Stimulated activated CD4-positive, alpha-beta T cell treated with anti-CD3 and anti-CD28 coated beads, Interleukin-4, amount 100 ng/mL, for 48 hours (primary cell): Measurements from ENCODE around the gene TGFBR3.

Experiments used
- DNase-seq, 2 donors: peaks; one replicate each; pipeline ENCODE4 v3.0.0-alpha.2; 2020; ENCODE audit warnings: low read depth in 2 of 2

Gene TGFBR3

DNA sequence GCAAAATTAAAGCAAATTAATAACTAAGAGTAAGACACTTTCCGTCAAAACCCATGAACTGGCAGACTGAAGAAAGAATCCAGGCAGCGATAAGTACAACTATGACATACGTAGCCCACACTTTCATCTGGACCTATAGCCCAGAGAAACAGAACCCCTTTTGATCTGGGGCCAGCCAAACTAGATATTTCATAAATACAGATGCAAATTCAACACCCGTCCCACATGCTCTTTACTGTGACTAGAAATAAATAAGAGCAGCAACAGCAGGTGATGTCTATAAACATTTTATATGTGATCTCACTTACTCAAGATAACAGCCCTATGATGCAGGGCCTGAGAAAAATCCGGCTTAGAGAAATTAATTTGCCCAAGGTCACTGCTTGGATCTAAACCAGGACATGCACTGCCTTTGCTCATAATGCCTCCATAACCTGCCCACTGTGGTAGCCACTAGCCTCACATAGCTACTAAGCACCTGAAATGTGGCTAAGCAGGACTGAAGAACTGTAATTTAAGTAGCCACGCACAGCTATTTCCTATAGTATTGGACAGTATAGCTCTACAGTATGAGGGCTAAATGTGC, 130.2 kb downstream of the TGFBR3 start:
- DNase-seq, result no peak

DNA sequence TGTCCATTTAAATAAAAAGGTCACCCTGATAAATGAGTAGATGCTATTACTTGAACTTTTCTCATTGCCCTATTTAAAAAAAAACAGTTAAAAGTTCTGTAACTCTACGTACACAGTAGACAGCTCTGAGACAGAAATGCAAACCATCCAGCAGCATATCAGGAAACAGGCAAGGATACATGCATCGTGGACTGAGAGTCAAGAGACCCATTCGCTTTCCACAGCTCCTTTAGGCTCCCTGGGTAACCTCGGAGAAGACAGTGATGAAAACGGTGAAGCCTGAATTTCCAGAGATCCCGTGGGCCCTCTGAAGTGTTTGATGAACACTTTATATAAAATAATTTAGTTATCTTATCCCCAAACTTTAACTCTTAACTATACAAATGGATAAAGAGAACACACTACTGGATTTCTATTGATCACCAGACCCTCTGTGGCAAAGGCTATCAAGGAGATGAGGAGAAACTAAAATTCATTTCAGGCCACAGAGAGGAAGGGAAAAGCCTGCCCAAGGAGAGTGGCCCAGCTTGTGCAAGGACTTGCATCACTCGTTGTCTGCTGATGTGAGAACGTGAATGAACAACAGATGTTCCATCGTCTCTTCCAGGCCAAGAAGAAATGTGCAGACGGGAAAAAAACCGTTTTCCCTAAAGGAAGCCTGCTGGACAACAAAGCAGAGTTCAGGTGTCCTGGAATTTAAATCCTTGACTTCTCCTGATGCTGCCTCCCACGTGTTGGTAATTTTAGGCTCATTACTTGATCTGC, 131.0 kb downstream of the TGFBR3 start:
- DNase-seq, result no peak

DNA sequence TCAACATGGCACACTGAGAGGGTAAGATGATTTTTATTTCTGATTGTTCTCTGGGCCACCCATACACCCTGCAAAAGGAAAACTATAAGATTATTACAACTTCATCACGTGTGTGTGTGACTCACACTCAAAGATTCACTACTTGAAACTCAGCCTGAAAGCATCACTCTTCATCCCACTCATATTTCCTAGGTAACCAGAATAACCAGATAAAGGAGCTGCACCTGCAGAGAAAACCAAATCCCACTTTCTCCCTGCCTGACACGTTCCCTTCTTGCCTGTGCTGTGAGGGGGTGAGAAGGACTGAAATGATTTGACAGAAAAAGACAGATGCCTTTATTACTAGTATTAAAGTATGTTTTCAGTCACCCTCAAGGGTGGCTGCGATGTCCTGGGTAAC, 131.6 kb downstream of the TGFBR3 start:
- DNase-seq, result peak in 1 of 2 donors; percentile 51

DNA sequence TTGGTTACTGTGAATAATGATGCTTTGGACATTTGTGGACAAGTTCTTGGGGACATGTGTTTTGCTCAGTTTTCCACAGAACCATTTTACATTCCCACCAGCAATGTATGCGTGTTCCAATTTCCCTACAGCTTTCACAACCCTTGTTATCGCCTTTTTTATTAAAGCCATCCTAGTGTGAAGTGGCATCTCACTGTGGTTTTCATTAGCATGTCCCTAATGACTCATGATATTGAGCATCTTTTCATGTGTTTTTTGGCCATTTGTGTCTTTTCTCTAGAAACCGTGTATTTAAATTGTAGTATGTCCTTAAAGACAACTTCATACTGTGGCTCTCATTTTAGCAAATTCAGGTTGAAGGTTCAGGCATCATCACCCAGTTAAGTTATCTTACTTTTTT, 132.1 kb downstream of the TGFBR3 start:
- no peak for DNase-seq

DNA sequence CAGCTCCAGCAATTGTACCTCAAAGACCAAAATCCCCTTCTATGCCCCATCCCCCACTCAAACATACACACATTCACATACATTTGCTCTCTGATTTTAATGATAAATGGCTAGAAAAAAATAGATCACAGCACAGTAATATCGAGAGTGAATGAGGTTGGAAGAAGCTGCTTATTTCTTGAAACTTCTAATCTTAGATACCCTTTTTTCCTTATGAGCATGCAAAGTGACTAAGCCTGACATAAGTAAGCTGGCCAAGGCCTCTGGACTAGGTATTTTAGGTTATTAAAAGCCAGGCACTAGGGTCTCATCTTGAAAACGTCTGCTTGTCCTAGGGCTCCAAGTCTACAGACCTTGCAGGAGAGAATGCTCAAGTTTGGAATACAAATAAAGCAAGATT, 133.6 kb downstream of the TGFBR3 start:
- no peak for DNase-seq

DNA sequence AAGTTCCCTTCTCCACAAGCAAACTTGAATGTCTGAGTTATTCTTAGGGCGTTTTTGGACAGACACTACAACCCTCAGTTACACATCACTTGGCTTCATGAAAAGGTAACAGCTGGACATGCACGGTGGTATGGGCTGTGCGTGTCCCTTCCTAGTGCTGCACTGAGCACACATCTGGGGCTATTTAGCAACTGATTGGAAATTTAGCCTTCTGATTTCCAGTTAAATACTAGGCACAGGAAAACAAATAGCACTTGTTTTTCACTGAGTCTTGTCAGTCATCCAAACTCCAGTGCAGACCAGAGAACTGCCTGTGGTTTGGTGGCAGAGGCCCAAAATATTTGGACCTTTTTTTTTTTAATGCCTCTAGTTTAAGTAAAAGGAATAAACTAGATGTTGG, 134.7 kb downstream of the TGFBR3 start:
- DNase-seq, result no peak

DNA sequence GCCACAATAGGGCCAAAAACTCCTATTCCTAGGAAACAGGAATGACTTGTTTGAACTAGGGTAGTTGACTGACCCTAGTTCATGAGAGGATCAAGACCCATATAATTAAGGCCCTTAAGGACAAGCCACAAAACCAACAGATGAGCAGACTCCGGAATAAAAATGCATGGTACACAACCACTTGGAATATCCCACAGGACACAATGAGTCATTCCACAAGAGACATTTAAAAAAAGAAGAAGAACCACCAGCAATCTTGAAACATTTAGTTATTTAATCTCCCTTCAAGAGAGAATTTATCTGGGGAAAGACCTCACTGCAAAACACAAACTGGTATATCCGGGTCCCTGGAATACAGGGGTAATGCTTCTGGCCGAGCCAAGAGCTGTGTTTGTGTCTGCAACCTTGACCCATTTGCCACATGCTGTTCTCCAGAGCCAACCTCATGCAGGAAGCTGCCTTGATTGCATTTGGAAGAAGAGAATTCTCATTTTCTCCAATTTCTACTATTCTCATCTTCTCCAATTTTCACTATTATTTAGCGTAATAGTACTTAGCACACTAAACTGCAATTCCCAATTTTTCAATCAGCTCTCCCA, 135.5 kb downstream of the TGFBR3 start:
- DNase-seq, result no peak

DNA sequence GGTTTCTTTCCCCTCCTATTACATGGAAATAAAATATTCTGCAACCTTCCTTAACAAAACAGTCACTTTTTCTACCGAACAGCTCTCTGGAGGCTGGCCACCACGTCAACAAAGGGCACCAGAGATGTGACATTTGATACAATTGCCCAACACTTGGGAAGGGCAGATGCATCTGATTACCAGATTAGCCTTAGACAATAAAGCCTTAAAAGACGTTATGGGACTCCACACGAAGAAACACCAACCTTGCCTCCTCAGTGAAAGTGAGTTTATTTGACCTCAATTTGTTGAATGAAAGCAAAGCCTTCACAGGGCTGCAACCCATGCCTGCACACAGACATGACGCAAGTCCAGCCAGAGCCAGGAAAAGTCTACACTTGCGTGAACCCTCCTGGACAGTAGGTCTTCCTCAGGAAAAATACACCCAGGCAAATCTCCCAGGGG, 136.1 kb downstream of the TGFBR3 start:
- no peak for DNase-seq

DNA sequence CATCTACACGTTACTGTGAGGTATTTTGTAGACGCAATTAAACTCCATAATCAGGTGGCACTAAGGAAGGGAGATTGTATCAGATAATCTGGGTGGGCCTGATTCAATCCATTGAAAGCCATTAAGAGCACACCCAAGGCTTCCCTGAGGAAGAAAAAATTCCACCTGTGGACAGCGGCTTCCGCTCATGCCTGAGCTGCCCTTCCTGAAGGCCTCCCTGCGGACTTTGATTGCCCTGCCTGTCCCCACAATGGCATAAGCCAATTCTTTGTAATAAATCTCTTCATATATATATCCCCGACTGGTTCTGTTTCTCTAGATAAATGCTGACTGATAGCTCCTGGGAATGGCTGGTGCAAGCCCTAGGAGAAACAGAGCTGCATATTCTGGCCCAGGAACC, 138.3 kb downstream of the TGFBR3 start:
- no peak for DNase-seq

DNA sequence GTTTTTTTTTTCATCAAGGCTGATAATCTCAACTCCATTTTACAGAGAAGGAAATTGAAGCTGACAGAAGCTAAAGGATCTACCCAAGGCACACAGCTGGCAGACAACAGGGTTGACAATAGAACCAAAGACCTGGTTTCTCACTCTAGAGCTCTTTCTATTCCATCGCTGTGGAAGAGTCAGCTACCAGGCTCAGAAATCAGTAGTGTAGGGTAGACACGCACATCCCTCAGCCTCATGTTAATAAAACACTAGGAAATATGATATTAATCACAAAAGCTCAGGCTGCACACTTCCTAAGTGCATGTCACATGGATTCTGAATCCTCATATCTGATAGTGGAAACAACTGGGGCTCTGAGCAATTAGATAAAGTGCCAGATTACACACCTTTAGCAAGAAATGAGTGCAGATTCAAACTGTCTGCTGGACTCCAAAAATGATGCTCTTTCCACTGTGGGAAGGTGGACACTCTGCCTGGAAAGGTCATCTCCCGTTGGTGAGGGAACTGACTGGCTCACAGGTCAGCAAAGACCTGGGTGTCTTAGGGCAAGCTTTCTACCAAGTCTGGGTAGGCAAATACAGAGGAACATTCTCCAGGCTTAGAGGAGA, 139.1 kb downstream of the TGFBR3 start:
- no peak for DNase-seq

DNA sequence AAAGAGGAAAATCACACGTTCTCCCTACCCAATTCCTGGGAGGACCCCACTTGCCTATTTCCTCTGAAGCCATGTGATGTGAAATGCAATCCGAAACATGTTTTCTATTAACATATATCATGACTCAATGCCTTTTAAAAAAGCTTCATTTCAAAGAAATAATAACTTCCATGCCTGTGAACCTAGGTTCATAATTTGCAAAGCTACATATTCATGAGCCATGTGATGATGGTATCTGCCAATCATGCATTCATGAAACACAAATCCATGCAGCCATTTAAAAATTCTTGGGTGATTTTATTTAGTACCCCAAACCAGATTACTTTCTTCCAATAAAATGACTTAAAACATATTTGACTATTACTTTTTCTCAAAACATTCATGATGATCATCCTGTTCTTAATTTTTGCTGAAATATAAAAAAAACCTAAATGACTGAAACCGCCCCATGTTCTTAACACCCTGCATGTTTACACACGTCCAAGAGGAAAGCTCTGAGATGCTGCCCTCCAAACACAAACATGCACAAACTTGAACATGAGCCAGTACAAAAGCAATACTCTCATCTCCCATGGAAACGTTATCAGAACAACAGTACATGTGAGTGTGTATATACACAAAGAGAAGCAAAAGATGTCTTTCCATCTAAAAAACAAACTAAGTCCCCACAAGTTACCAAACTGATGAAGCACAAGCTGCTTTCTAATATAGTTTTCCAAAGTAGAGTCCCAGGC, 140.1 kb downstream of the TGFBR3 start:
- no peak for DNase-seq

DNA sequence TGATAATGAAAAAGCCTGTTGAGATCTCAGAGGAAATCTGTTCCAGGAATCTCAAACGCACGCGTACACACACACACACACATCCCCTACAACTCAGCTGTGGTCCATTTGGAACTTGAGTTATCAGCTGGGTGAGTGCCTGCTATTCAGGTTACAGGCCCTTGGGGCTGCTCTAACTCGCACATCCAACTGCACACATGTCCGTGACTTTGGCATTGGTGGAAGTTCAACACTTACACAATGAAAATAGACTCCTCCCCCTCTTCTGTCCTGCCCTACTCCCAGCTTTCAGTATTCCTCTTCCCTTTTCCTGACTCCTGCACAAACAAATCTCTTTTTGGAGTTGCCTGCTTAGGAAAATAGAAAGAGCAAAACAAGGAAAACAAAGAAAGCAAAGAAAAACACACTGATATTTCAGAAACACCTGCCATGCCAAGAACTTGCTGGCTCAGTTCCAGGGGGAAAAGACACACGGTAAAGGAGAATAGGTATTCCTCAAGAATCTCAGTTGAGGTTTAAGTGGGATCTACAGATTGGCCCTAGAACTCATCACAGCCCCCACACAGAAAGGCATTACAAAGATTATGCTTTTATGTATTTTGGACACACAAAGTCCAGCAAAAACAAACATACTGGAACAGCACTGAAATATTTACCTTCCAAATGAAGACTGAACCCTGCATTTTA, 140.9 kb downstream of the TGFBR3 start:
- no peak for DNase-seq

DNA sequence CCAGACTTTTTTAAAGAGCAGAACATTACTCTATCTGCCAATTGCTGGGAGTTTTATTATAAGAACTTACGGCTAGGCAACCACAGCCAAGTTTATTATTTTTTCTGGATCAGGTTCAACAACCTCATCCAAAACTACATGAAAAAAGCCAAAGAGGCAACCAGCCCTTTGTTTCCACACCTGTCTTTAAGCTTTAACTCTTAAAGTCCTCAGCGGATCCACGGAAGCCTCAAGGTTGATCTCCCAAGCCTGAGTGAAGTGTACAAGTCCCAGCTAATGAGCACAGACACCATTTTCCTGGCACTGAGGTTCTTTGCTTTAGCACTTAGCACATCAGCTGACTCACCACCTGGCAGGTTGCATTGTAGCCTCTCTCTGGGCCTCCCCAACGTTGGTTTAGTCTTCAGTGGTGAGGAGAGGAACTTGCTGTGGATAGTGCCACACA, 143.1 kb downstream of the TGFBR3 start:
- DNase-seq, result no peak

DNA sequence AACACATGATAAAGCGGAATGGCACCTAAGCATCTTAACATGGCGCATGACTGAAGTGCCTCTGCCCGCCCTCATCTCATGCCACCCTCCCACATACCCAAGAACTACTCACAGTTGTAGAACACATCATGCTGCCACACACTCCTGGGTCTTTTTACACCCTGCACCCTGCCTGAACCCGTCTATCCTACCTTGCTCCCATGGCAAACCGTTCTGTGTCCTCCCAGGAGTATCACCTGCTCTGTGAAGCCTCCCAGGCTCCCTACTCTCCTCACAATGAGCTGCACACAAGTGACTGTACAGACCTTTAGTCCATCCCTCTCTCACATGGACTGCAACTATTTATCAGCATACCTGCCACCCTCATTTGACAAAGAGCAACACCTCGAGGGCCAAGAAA, 144.0 kb downstream of the TGFBR3 start:
- DNase-seq, result no peak

DNA sequence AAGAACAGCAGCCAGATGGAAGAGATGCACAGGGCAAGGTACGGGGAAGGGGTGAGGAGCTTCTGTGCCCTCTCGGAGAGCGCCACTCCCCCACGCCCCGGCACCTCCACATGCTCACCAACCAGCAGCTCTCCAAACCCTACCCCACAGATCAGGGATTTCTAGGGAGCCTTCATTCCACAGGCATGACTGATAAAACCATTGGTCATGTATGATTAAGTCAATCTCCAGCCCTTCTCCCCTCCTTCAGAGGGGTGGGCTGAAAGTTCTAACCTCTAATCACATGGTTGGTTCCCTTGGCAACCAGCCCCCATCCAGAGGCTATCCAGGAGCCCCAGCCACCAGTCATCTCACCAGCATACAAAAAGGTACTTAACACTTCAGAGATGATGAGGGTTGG, 144.7 kb downstream of the TGFBR3 start:
- no peak for DNase-seq

DNA sequence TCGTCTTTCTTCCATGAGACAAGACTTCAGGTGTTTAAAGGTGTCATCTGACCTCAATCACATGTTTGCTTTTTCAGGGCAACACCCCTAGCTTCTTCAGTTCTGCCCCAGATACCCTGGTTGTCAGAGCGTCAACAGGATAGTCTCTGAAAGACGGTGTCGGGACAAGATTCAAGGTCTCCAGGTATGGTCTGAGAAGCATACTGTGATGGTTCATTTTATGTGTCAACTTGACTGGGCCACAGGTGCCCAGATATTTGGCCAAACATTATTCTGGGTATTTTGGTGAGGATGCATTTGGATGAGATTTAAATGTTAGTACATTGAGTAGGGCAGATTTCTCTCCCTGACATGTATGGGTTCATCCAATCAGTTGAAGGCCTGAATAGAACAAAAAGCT, 148.3 kb downstream of the TGFBR3 start:
- no peak for DNase-seq

DNA sequence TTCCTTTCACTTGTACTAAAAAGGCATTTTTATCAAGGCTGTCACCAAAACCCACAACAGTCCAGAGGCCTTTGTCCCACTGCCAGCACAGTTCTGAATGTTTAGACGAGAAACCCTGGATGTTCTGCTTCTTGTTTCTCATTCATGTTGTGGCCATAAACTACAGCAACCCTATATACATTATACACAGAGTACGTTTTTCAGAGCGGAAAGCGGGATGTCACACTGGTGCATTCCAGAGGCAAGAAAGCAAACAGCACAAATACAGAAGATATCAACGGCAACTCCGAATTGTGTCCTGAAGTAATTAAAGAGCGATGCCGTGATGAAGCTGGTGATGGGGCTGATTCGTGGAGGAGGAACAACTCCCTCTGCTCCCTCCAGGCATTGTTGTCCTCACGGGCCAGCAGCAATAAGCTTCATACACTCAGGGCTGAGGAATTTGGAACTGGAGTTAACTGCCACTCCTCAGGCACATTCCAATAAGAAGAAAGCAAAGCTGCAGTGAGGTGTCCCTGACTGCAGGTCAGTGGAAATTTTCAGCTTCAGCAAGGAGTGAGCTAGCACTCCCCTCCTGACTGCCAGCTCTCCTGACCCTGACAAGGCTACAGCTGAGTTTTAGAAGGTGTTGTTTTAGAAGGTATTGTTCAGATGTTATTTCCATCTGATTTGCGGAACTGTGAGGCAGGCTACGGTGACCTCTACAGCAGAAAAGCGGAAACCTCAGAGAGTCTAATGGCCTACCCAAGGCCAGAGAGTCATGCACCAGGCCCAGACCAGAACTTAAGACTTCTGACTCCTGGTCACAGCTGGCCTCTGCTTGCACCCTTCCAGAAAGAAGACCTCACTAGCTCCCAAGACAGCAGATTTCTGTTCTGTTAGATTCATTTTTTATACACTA, 149.0 kb downstream of the TGFBR3 start:
- no peak for DNase-seq

DNA sequence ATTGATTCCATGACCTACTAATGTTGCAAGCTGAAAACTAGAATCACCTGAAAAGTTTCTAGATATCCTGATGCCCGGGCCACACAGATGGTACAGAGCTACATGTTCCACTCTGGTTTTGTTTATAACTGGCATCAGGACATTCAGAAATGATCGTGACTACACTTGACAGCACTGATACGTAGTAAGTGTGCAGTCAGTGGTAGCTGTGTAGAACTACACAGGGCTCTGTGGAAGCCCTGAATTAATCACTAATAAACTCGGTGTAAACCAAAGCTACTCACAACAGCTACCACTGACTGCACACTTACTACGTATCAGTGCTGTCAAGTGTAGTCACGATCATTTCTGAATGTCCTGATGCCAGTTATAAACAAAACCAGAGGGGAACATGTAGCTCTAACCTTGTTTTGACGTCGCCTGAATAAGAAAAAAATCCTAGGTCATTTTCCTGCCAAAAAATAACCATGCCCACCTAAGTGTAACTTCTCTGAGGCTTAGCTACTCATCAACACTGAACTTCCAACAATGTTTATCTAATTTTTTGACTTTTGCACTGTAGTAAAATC, 149.7 kb downstream of the TGFBR3 start:
- no peak for DNase-seq

DNA sequence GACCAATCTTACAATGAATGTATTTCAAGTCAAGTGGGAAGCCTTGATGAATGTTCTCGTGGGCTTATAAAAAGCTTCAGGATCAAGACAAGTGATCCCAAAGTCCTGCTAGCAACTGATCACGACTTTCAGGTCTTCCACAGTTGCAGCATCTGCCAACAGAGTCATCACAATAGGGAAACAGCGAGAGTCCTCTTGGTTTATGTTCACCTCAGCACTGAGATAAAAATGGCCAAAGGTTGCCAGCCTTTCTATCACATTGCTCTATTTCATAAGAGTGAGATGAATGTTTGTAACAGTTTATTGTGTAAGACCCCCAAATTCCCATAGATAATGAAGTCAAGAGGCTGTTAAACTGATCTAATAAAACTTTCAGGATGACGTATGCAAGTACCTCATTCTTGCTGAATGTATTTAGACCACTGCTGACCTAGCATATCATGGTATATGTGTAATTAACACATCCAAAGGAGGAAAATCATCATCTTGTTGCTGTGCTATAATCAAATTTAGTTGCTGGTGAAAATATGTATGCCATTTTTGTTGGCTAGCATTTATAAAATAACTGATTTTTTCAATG, 150.6 kb downstream of the TGFBR3 start:
- DNase-seq, result no peak

DNA sequence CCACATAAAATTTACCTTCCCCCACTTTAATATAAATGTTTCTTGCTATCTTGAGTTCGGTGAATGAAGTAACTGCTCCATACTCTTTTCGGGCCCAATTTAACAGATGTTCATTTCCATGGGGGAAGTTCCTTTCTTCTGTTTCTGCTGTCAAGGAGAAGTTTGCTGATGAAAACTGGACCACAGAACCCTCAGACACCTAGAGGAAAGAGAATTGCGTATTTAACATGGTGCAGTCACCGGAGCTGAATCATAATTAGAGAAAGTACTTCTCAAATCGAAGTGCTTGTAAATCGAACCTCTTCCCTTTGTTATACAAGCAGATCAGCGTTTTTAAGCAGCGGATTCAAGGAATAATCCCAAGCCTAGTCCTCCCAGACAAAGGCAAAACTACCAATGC, 151.2 kb downstream of the TGFBR3 start:
- no peak for DNase-seq
